ENCODE measurements around the gene CTF1. TPM values are rescaled to one million over a fixed set of nuclear protein-coding genes. Genes with fewer than 3 reads are reported as not detected.

Gene CTF1
- total RNA-seq, 6 donors from 2014 or later = 4.2 to 14.5 (median 7.1) TPM

- DNase-seq (no peak), ATAC-seq (ENCODE audit: low FRiP score in 2 of 2) (no peak)
- WGBS, 2 donors = 87 to 88% methylated on average over 5 to 9 of the region's 9 CpGs
- Histone ChIP-seq H3K27me3 (no peaks in the 10 kb centered on the region), H3K4me3 (no peak overlapping the region), H3K4me1 (peaks cover 26 to 49% (median 34%) of the 10 kb centered on the region in 4 donors), H3K9me3 (no peaks in the 10 kb centered on the region), H3K36me3 (peaks cover 0 to 7% (median 0%) of the 10 kb centered on the region in 4 donors), H3K27ac (no peak overlapping the region)
- no peak for TF ChIP-seq POLR2A (IDR thresholded peaks at IDR 0.05)
- TF ChIP-seq CTCF (IDR thresholded peaks at IDR 0.05) = no peak
- no peak for TF ChIP-seq POLR2AphosphoS5 (IDR thresholded peaks at IDR 0.05)
- no peak for TF ChIP-seq EP300 (IDR thresholded peaks at IDR 0.05)
Measured at GRCh38 chr16:30953111-30953510, 56.7 kb downstream of the CTF1 start.

Small RNA genes within 50 kb of the gene (small RNA-seq; reads per million reads assigned to genes)
- gene AC135048.1 (0 reads per million in 4 donors), gene MIR4519 (0 reads per million in 4 donors), gene MIR762 (0 reads per million in 4 donors)

Other genes starting within 250 kb of the CTF1 start
- gene PRR14, start 245.7 kb upstream of the CTF1 start, total RNA-seq = 100 to 1,000 TPM in 1 of 6 donors, 10 to 100 TPM in 5; 34.5 to 160 (median 54.9) TPM
- 100 to 1,000 TPM in 1 of 6 donors, 10 to 100 TPM in 5; 38.0 to 150 (median 70.4) TPM for gene FBRS, start 238.2 kb upstream of the CTF1 start, total RNA-seq
- gene SRCAP, start 197.4 kb upstream of the CTF1 start, total RNA-seq = 100 to 1,000 TPM in 1 of 6 donors, 10 to 100 TPM in 5; 38.3 to 102 (median 66.0) TPM
- gene PHKG2, start 148.2 kb upstream of the CTF1 start, total RNA-seq = 10 to 100 TPM; 27.4 to 70.2 (median 33.5) TPM
- gene CFAP119, start 134.6 kb upstream of the CTF1 start, total RNA-seq = 10 to 100 TPM in 4 of 6 donors, 1 to 10 TPM in 2; 6.1 to 45.1 (median 16.0) TPM
- 100 to 1,000 TPM in 2 of 6 donors, 10 to 100 TPM in 4; 69.9 to 137 (median 95.2) TPM for gene RNF40, start 134.3 kb upstream of the CTF1 start, total RNA-seq
- gene ZNF629, start 109.4 kb upstream of the CTF1 start, total RNA-seq = 10 to 100 TPM; 13.1 to 32.5 (median 14.8) TPM
- gene BCL7C, start 2.5 kb upstream of the CTF1 start, total RNA-seq = 10 to 100 TPM; 15.7 to 32.8 (median 28.2) TPM
- 10 to 100 TPM in 4 of 6 donors, 1 to 10 TPM in 2; 7.3 to 40.9 (median 15.5) TPM for gene FBXL19, start 27.0 kb downstream of the CTF1 start, total RNA-seq
- 10 to 100 TPM; 22.2 to 33.9 (median 28.4) TPM for gene ORAI3, start 52.5 kb downstream of the CTF1 start, total RNA-seq
- 10 to 100 TPM in 5 of 6 donors, 1 to 10 TPM in 1; 9.1 to 30.4 (median 17.0) TPM for gene SETD1A, start 61.1 kb downstream of the CTF1 start, total RNA-seq
- gene HSD3B7, start 88.6 kb downstream of the CTF1 start, total RNA-seq = 10 to 100 TPM; 10.5 to 38.8 (median 21.3) TPM
- 1 to 10 TPM in 2 of 6 donors, under 1 TPM in 4; 0.30 to 2.1 (median 0.51) TPM for gene STX1B, start 114.0 kb downstream of the CTF1 start, total RNA-seq
- 100 to 1,000 TPM in 3 of 6 donors, 10 to 100 TPM in 3; 44.8 to 168 (median 96.3) TPM for gene STX4, start 136.9 kb downstream of the CTF1 start, total RNA-seq
- 10 to 100 TPM in 4 of 6 donors, 1 to 10 TPM in 2; 8.4 to 21.0 (median 11.4) TPM for gene ZNF668, start 177.6 kb downstream of the CTF1 start, total RNA-seq
- gene ZNF646, start 177.8 kb downstream of the CTF1 start, total RNA-seq = 10 to 100 TPM; 16.7 to 40.9 (median 23.2) TPM
- gene PRSS53, start 192.3 kb downstream of the CTF1 start, total RNA-seq = 1 to 10 TPM in 5 of 6 donors, under 1 TPM in 1; 0.91 to 8.4 (median 3.0) TPM
- 100 to 1,000 TPM in 1 of 6 donors, 10 to 100 TPM in 5; 37.7 to 105 (median 61.4) TPM for gene VKORC1, start 198.2 kb downstream of the CTF1 start, total RNA-seq
- gene BCKDK, start 211.8 kb downstream of the CTF1 start, total RNA-seq = 10 to 100 TPM; 23.2 to 64.4 (median 39.3) TPM
- 100 to 1,000 TPM in 1 of 6 donors, 10 to 100 TPM in 5; 73.9 to 144 (median 83.6) TPM for gene KAT8, start 221.1 kb downstream of the CTF1 start, total RNA-seq
- gene PRSS8, start 239.1 kb downstream of the CTF1 start, total RNA-seq = 100 to 1,000 TPM in 3 of 6 donors, 10 to 100 TPM in 3; 59.7 to 155 (median 109) TPM